Measurements from ENCODE around the gene EVA1A.

Gene EVA1A

GRCh38 chr2:75526842-75527241 lies 33.9 kb downstream of the EVA1A start:
- no peak overlapping the region for H3K4me3 ChIP-seq (ENCODE audit: insufficient read depth, low read depth, low read length, poor library complexity, severe bottlenecking)
- H3K27ac ChIP-seq (ENCODE audit: insufficient read depth, low read length, poor library complexity, severe bottlenecking) = no peak overlapping the region
- no peaks in the 10 kb centered on the region for H3K27me3 ChIP-seq (replicated peaks; ENCODE audit: control insufficient read depth, insufficient read depth, low read length, poor library complexity, severe bottlenecking)
- no peaks in the 10 kb centered on the region for H3K9me3 ChIP-seq (ENCODE audit: control insufficient read depth, low read length)
- no peak for DNase-seq
- H3K36me3 ChIP-seq (ENCODE audit: control insufficient read depth, insufficient read depth, low read length) = no peaks in the 10 kb centered on the region
- no peaks in the 10 kb centered on the region for H3K4me1 ChIP-seq (ENCODE audit: control insufficient read depth, insufficient read depth, low read length, poor library complexity, severe bottlenecking)

GRCh38 chr2:75525434-75526310 lies 35.1 kb downstream of the EVA1A start:
- Histone ChIP-seq H3K9me3 (ENCODE audit: control insufficient read depth, low read length) (no peaks in the 10 kb centered on the region), H3K4me1 (ENCODE audit: control insufficient read depth, insufficient read depth, low read length, poor library complexity, severe bottlenecking) (no peaks in the 10 kb centered on the region), H3K36me3 (ENCODE audit: control insufficient read depth, insufficient read depth, low read length) (no peaks in the 10 kb centered on the region), H3K4me3 (ENCODE audit: insufficient read depth, low read depth, low read length, poor library complexity, severe bottlenecking) (no peak overlapping the region), H3K27me3 (replicated peaks; ENCODE audit: control insufficient read depth, insufficient read depth, low read length, poor library complexity, severe bottlenecking) (no peaks in the 10 kb centered on the region), H3K27ac (ENCODE audit: insufficient read depth, low read length, poor library complexity, severe bottlenecking) (no peak overlapping the region)
- DNase-seq = no peak

GRCh38 chr2:75524276-75524911 lies 36.3 kb downstream of the EVA1A start:
- DNase-seq = no peak
- H3K27ac ChIP-seq (ENCODE audit: insufficient read depth, low read length, poor library complexity, severe bottlenecking) = no peak overlapping the region
- no peaks in the 10 kb centered on the region for H3K36me3 ChIP-seq (ENCODE audit: control insufficient read depth, insufficient read depth, low read length)
- H3K9me3 ChIP-seq (ENCODE audit: control insufficient read depth, low read length) = no peaks in the 10 kb centered on the region
- no peaks in the 10 kb centered on the region for H3K4me1 ChIP-seq (ENCODE audit: control insufficient read depth, insufficient read depth, low read length, poor library complexity, severe bottlenecking)
- H3K27me3 ChIP-seq (replicated peaks; ENCODE audit: control insufficient read depth, insufficient read depth, low read length, poor library complexity, severe bottlenecking) = no peaks in the 10 kb centered on the region
- H3K4me3 ChIP-seq (ENCODE audit: insufficient read depth, low read depth, low read length, poor library complexity, severe bottlenecking) = no peak overlapping the region

- Histone ChIP-seq H3K4me1 (ENCODE audit: control insufficient read depth, insufficient read depth, low read length, poor library complexity, severe bottlenecking) (no peaks in the 10 kb centered on the region), H3K27ac (ENCODE audit: insufficient read depth, low read length, poor library complexity, severe bottlenecking) (no peak overlapping the region), H3K36me3 (ENCODE audit: control insufficient read depth, insufficient read depth, low read length) (no peaks in the 10 kb centered on the region), H3K9me3 (ENCODE audit: control insufficient read depth, low read length) (no peaks in the 10 kb centered on the region), H3K27me3 (replicated peaks; ENCODE audit: control insufficient read depth, insufficient read depth, low read length, poor library complexity, severe bottlenecking) (no peaks in the 10 kb centered on the region), H3K4me3 (ENCODE audit: insufficient read depth, low read depth, low read length, poor library complexity, severe bottlenecking) (no peak overlapping the region)
- DNase-seq = no peak
These were observed 37.1 kb downstream of the EVA1A start for GRCh38 chr2:75523313-75524275.

GRCh38 chr2:75522543-75523312 lies 38.0 kb downstream of the EVA1A start:
- Histone ChIP-seq H3K27me3 (replicated peaks; ENCODE audit: control insufficient read depth, insufficient read depth, low read length, poor library complexity, severe bottlenecking) (no peaks in the 10 kb centered on the region), H3K4me1 (ENCODE audit: control insufficient read depth, insufficient read depth, low read length, poor library complexity, severe bottlenecking) (no peaks in the 10 kb centered on the region), H3K9me3 (ENCODE audit: control insufficient read depth, low read length) (no peaks in the 10 kb centered on the region), H3K4me3 (ENCODE audit: insufficient read depth, low read depth, low read length, poor library complexity, severe bottlenecking) (no peak overlapping the region), H3K36me3 (ENCODE audit: control insufficient read depth, insufficient read depth, low read length) (no peaks in the 10 kb centered on the region), H3K27ac (ENCODE audit: insufficient read depth, low read length, poor library complexity, severe bottlenecking) (no peak overlapping the region)
- no peak for DNase-seq

- no peaks in the 10 kb centered on the region for H3K27me3 ChIP-seq (replicated peaks; ENCODE audit: control insufficient read depth, insufficient read depth, low read length, poor library complexity, severe bottlenecking)
- no peak for DNase-seq
- no peaks in the 10 kb centered on the region for H3K4me1 ChIP-seq (ENCODE audit: control insufficient read depth, insufficient read depth, low read length, poor library complexity, severe bottlenecking)
- H3K27ac ChIP-seq (ENCODE audit: insufficient read depth, low read length, poor library complexity, severe bottlenecking) = no peak overlapping the region
- no peak overlapping the region for H3K4me3 ChIP-seq (ENCODE audit: insufficient read depth, low read depth, low read length, poor library complexity, severe bottlenecking)
- no peaks in the 10 kb centered on the region for H3K36me3 ChIP-seq (ENCODE audit: control insufficient read depth, insufficient read depth, low read length)
- H3K9me3 ChIP-seq (ENCODE audit: control insufficient read depth, low read length) = no peaks in the 10 kb centered on the region
These were observed 39.4 kb downstream of the EVA1A start for GRCh38 chr2:75521225-75521872.

- H3K27ac ChIP-seq (ENCODE audit: insufficient read depth, low read length, poor library complexity, severe bottlenecking) = no peak overlapping the region
- H3K4me1 ChIP-seq (ENCODE audit: control insufficient read depth, insufficient read depth, low read length, poor library complexity, severe bottlenecking) = no peaks in the 10 kb centered on the region
- no peaks in the 10 kb centered on the region for H3K36me3 ChIP-seq (ENCODE audit: control insufficient read depth, insufficient read depth, low read length)
- no peak for DNase-seq
- H3K27me3 ChIP-seq (replicated peaks; ENCODE audit: control insufficient read depth, insufficient read depth, low read length, poor library complexity, severe bottlenecking) = no peaks in the 10 kb centered on the region
- no peak overlapping the region for H3K4me3 ChIP-seq (ENCODE audit: insufficient read depth, low read depth, low read length, poor library complexity, severe bottlenecking)
- no peaks in the 10 kb centered on the region for H3K9me3 ChIP-seq (ENCODE audit: control insufficient read depth, low read length)
These were observed 40.9 kb downstream of the EVA1A start for GRCh38 chr2:75519843-75520242.

GRCh38 chr2:75518638-75519465 lies 41.9 kb downstream of the EVA1A start:
- Histone ChIP-seq H3K4me3 (ENCODE audit: insufficient read depth, low read depth, low read length, poor library complexity, severe bottlenecking) (no peak overlapping the region), H3K9me3 (ENCODE audit: control insufficient read depth, low read length) (no peaks in the 10 kb centered on the region), H3K27me3 (replicated peaks; ENCODE audit: control insufficient read depth, insufficient read depth, low read length, poor library complexity, severe bottlenecking) (no peaks in the 10 kb centered on the region), H3K36me3 (ENCODE audit: control insufficient read depth, insufficient read depth, low read length) (no peaks in the 10 kb centered on the region), H3K27ac (ENCODE audit: insufficient read depth, low read length, poor library complexity, severe bottlenecking) (no peak overlapping the region), H3K4me1 (ENCODE audit: control insufficient read depth, insufficient read depth, low read length, poor library complexity, severe bottlenecking) (no peaks in the 10 kb centered on the region)
- no peak for DNase-seq

All from effector memory CD4-positive, alpha-beta T cell (primary cell).